HepG2 (cell line): Measurements from ENCODE around the gene NARS2. TPM values are rescaled to one million over a fixed set of nuclear protein-coding genes. Genes with fewer than 3 reads are reported as not detected.

Experiments used
- BRD4 ChIP-seq: sonication (generic); formaldehyde crosslinking; IDR thresholded peaks from 2 replicates; pipeline ENCODE4 v1.4.0; 2020; ENCODE audit warnings: missing genetic modification reagents
- CERS6 ChIP-seq: sonication (generic); formaldehyde crosslinking; IDR thresholded peaks from 2 replicates; pipeline ENCODE4 v1.5.0; 2020; ENCODE audit warnings: missing genetic modification reagents
- GATA4 ChIP-seq: sonication (generic); IDR thresholded peaks from 2 replicates; pipeline ENCODE4 v1.6.1; 2016; ENCODE audit warnings: antibody characterized with exemption, low read depth, borderline replicate concordance
- MEIS2 ChIP-seq: sonication (generic); formaldehyde crosslinking; IDR thresholded peaks from 2 replicates; pipeline ENCODE4 v1.9.0; 2021; ENCODE audit warnings: mild to moderate bottlenecking, missing genetic modification reagents
- MXD1 ChIP-seq: sonication (generic); formaldehyde crosslinking; IDR thresholded peaks from 2 replicates; pipeline ENCODE4 v1.4.0; 2020; ENCODE audit warnings: mild to moderate bottlenecking, missing genetic modification reagents
- PAWR ChIP-seq: sonication (generic); formaldehyde crosslinking; IDR thresholded peaks from 2 replicates; pipeline ENCODE4 v1.4.0; 2020; ENCODE audit warnings: missing genetic modification reagents, mild to moderate bottlenecking, borderline replicate concordance
- RFX1 ChIP-seq: fragments of 450-650 bp; IDR thresholded peaks from 2 replicates; pipeline ENCODE4 v1.6.1; 2017
- SALL1 ChIP-seq: sonication (generic); formaldehyde crosslinking; IDR thresholded peaks from 2 replicates; pipeline ENCODE4 v1.8.0; 2022; ENCODE audit warnings: mild to moderate bottlenecking, missing genetic modification reagents
- SPEN ChIP-seq: sonication (generic); formaldehyde crosslinking; IDR thresholded peaks from 2 replicates; pipeline ENCODE4 v1.5.1; 2020; ENCODE audit warnings: low read depth, mild to moderate bottlenecking, missing genetic modification reagents
- ZBTB10 ChIP-seq: sonication (generic); formaldehyde crosslinking; IDR thresholded peaks from 2 replicates; pipeline ENCODE4 v1.4.0; 2020; ENCODE audit warnings: missing genetic modification reagents, borderline replicate concordance
- ZBTB14 ChIP-seq: sonication (generic); formaldehyde crosslinking; IDR thresholded peaks from 2 replicates; pipeline ENCODE4 v1.4.0; 2020; ENCODE audit warnings: missing genetic modification reagents
- ZBTB25 ChIP-seq: IDR thresholded peaks from 2 replicates; pipeline ENCODE4 v1.6.1; 2018; ENCODE audit warnings: missing genetic modification reagents
- ZNF235 ChIP-seq: sonication (generic); formaldehyde crosslinking; IDR thresholded peaks from 2 replicates; pipeline ENCODE4 v1.8.1; 2023; ENCODE audit warnings: mild to moderate bottlenecking, missing genetic modification reagents, borderline replicate concordance
- ZNF24 ChIP-seq: fragments of 450-650 bp; IDR thresholded peaks from 2 replicates; pipeline ENCODE4 v1.6.1; 2017; ENCODE audit warnings: antibody characterized with exemption, mild to moderate bottlenecking
- ZNF251 ChIP-seq: sonication (generic); formaldehyde crosslinking; IDR thresholded peaks from 2 replicates; pipeline ENCODE4 v1.9.0; 2021; ENCODE audit warnings: mild to moderate bottlenecking, missing genetic modification reagents
- ZNF33B ChIP-seq: sonication (generic); formaldehyde crosslinking; IDR thresholded peaks from 2 replicates; pipeline ENCODE4 v1.5.1; 2020; ENCODE audit warnings: mild to moderate bottlenecking, missing genetic modification reagents
- ZNF784 ChIP-seq: sonication (generic); formaldehyde crosslinking; IDR thresholded peaks from 2 replicates; pipeline ENCODE4 v1.5.1; 2020; ENCODE audit warnings: missing genetic modification reagents, mild to moderate bottlenecking, borderline replicate concordance
- polyA plus RNA-seq, 8 experiments: library from polyadenylated mRNA; depleted of rRNA in 3 of 8; stranded (reverse) in 7 of 8; unstranded in 1 of 8; fragments of >200 nt; fragmentation: Illumina TruSeq in 4 of 8; extraction: Trizol in 4 of 8; gene quantifications; 2 replicates each; pipeline versions ENCODE4 v1.2.1 to v1.2.3, GENCODE V29; 2011 to 2016; ENCODE audit warnings: low read depth in 4 of 8, missing spikeins in 1 of 8, mixed read lengths in 1 of 8; ENCODE audit not compliant: insufficient read depth in 1 of 8
- total RNA-seq, 5 experiments: library from RNA; depleted of rRNA; stranded (reverse); fragments of >200 nt; fragmentation: Illumina TruSeq; extraction: Trizol; gene quantifications; 2 replicates each; pipeline ENCODE4 v1.2.3, GENCODE V29; 2016; ENCODE audit warnings: low read depth in 1 of 5
- TF ChIP-seq, protein P1 (sequence below): sonication (generic); formaldehyde crosslinking; IDR thresholded peaks from 2 replicates; pipeline ENCODE4 v1.4.0; 2020; ENCODE audit warnings: missing genetic modification reagents

NARS2 gene
- total and polyA plus RNA-seq, 2 of the 13 experiments (the other 11 are each of a cell fraction or from before 2014, with no cell fraction given) = 45.9 to 65.0 TPM

DNA sequence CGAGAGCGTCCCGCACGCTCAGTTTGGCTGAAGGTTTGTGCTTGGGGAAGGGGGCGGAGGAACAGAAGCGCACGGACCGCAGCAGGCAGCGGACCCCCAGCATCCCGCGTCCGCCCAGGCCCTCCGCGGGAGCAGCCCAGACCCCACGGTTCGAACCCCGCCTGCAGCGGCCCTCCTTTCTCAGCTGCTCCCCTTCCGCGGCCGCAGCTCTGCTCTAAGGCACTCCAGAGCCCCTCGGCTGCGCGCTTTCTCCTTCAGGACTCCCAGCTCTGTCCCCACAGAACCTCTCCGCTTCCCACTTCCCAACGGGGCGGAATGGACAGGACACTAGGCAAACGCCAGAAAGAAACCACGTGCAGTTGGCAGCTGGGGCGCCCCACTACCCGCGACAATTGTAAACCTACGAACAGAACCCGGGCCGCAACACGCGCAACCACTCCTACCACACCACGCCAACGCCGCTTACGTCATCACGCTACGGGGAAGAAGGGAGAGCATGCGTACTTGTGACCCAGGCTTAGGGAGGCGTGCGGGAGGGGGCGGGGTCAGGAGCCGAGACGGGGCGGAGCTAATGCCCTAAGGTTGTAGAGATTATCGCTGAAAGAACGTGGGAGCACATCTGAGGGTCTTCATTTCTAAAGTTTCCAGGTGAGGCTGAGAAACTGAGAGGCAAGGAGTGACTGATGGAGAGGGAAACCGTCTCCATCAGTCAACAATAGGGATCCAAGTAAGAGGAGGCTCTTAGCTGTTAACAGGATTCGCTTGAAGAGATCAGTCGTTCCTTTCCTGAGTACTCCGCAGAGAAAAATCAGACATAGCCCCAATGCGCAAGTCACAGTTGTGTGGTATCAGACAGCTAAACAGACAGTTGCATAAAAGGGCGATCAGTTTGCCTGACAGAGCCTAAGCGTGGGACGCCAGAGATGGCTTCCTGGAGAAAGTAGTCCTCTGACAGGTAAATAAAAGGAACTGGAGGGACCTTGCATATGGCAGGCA lies at the start of gene NARS2 (continued):
- TF ChIP-seq ZBTB14 (CRISPR knock-in tag) (no peak), ZBTB10 (CRISPR knock-in tag) (0 out of 2 replicates have a peak, but pooled peaks have one; percentile 19), ZNF235 (0 out of 2 replicates have a peak, but pooled peaks have one; percentile 58), SPEN (peak; percentile 68; the same call in 1 of the 2 replicates), MEIS2 (CRISPR knock-in tag) (0 out of 2 replicates have a peak, but pooled peaks have one; percentile 10), RFX1 (no peak), SALL1 (CRISPR knock-in tag) (peak; percentile 86), ZNF251 (CRISPR knock-in tag) (no peak), BRD4 (CRISPR knock-in tag) (peak; percentile 24; the same call in 1 of the 2 replicates), ZBTB25 (CRISPR knock-in tag) (0 out of 2 replicates have a peak, but pooled peaks have one; percentile 9), GATA4 (peak; percentile 38; the same call in 1 of the 2 replicates), CERS6 (CRISPR knock-in tag) (no peak), ZNF24 (no peak), ZNF33B (CRISPR knock-in tag) (0 out of 2 replicates have a peak, but pooled peaks have one; percentile 77), MXD1 (CRISPR knock-in tag) (peak; percentile 98), ZNF784 (CRISPR knock-in tag) (no peak), PAWR (CRISPR knock-in tag) (no peak; the same call in 1 of the 2 replicates)
- TF ChIP-seq, protein P1, sequence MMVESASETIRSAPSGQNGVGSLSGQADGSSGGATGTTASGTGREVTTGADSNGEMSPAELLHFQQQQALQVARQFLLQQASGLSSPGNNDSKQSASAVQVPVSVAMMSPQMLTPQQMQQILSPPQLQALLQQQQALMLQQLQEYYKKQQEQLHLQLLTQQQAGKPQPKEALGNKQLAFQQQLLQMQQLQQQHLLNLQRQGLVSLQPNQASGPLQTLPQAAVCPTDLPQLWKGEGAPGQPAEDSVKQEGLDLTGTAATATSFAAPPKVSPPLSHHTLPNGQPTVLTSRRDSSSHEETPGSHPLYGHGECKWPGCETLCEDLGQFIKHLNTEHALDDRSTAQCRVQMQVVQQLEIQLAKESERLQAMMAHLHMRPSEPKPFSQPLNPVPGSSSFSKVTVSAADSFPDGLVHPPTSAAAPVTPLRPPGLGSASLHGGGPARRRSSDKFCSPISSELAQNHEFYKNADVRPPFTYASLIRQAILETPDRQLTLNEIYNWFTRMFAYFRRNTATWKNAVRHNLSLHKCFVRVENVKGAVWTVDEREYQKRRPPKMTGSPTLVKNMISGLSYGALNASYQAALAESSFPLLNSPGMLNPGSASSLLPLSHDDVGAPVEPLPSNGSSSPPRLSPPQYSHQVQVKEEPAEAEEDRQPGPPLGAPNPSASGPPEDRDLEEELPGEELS (CRISPR knock-in tag) = peak; percentile 9; the same call in 1 of the 2 replicates
